SK-N-SH (cell line): ENCODE results near the gene EPB41L4B.

Source experiments
- CHD2 ChIP-seq: fragments of 150-350 bp; IDR thresholded peaks from 2 replicates; pipeline ENCODE4 v1.6.1; 2018; ENCODE audit warnings: low read length; ENCODE audit not compliant: partially characterized antibody
- CTCF ChIP-seq: fragments of 200-600 bp; sonication (generic); IDR thresholded peaks from 2 replicates; pipeline ENCODE4 v1.6.1; 2017; ENCODE audit warnings: antibody characterized with exemption, mild to moderate bottlenecking, moderate library complexity
- EZH2phosphoT487 ChIP-seq: fragments of 200-600 bp; sonication (generic); IDR thresholded peaks from 2 replicates; pipeline ENCODE4 v1.6.1; 2017; ENCODE audit warnings: low read depth, mixed run types, mild to moderate bottlenecking, antibody characterized with exemption, moderate library complexity, borderline replicate concordance
- RAD21 ChIP-seq: IDR thresholded peaks from 2 replicates; pipeline ENCODE4 v1.6.1; 2012; ENCODE audit warnings: mild to moderate bottlenecking, low read length
- RCOR1 ChIP-seq: fragments of 150-350 bp; IDR thresholded peaks from 2 replicates; pipeline ENCODE4 v1.6.1; 2017; ENCODE audit warnings: antibody characterized with exemption, low read length
- REST ChIP-seq: IDR thresholded peaks from 2 replicates; pipeline ENCODE4 v1.6.1; 2012; ENCODE audit warnings: mild to moderate bottlenecking, low read depth, low read length, moderate library complexity
- RFX5 ChIP-seq: IDR thresholded peaks from 2 replicates; pipeline ENCODE4 v1.6.1; 2012; ENCODE audit warnings: mild to moderate bottlenecking, improper control_type of control experiment, low read length
- TAF1 ChIP-seq: IDR thresholded peaks from 2 replicates; pipeline ENCODE4 v1.6.1; 2012; ENCODE audit warnings: low read depth, mild to moderate bottlenecking, low read length, moderate library complexity, borderline replicate concordance
- TCF12 ChIP-seq: IDR thresholded peaks from 2 replicates; pipeline ENCODE4 v1.4.0; 2012
- TEAD4 ChIP-seq: IDR thresholded peaks from 2 replicates; pipeline ENCODE4 v1.4.0; 2012; ENCODE audit warnings: mild to moderate bottlenecking, borderline replicate concordance; ENCODE audit not compliant: insufficient read depth
- TF ChIP-seq, protein P1 (sequence below): IDR thresholded peaks from 2 replicates; pipeline ENCODE4 v1.4.0; 2012; ENCODE audit warnings: low read depth

- TF ChIP-seq CTCF (no peak), RCOR1 (no peak), RAD21 (no peak), TEAD4 (no peak), TCF12 (no peak), RFX5 (no peak), TAF1 (no peak), REST (no peak), CHD2 (no peak), EZH2phosphoT487 (no peak)
- TF ChIP-seq, protein P1, sequence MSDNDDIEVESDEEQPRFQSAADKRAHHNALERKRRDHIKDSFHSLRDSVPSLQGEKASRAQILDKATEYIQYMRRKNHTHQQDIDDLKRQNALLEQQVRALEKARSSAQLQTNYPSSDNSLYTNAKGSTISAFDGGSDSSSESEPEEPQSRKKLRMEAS: no peak
Observed at GRCh38 chr9:109301012-109301411, 19.8 kb downstream of the EPB41L4B start.
